GM12891 (cell line): ENCODE results near the gene SNTG2.

ENCODE experiments used
- PAX5 ChIP-seq: IDR thresholded peaks from 2 replicates; pipeline ENCODE4 v1.6.1; 2011; ENCODE audit warnings: low read length, moderate library complexity, mild to moderate bottlenecking; ENCODE audit not compliant: insufficient read depth, severe bottlenecking
- POLR2A ChIP-seq: IDR thresholded peaks from 2 replicates; pipeline ENCODE4 v1.6.1; 2011; ENCODE audit warnings: low read depth, low read length, control low read depth
- POLR2AphosphoS5 ChIP-seq: IDR thresholded peaks from 2 replicates; pipeline ENCODE4 v1.6.1; 2011; ENCODE audit warnings: low read depth, low read length, control low read depth
- POU2F2 ChIP-seq: IDR thresholded peaks from 2 replicates; pipeline ENCODE4 v1.6.1; 2011; ENCODE audit warnings: low read depth, mild to moderate bottlenecking, control low read depth, low read length, moderate library complexity
- SPI1 ChIP-seq: IDR thresholded peaks from 2 replicates; pipeline ENCODE4 v1.6.1; 2011; ENCODE audit warnings: low read depth, low read length, control low read depth
- TAF1 ChIP-seq: IDR thresholded peaks from 2 replicates; pipeline ENCODE4 v1.6.1; 2011; ENCODE audit warnings: low read depth, low read length, control low read depth

DNA sequence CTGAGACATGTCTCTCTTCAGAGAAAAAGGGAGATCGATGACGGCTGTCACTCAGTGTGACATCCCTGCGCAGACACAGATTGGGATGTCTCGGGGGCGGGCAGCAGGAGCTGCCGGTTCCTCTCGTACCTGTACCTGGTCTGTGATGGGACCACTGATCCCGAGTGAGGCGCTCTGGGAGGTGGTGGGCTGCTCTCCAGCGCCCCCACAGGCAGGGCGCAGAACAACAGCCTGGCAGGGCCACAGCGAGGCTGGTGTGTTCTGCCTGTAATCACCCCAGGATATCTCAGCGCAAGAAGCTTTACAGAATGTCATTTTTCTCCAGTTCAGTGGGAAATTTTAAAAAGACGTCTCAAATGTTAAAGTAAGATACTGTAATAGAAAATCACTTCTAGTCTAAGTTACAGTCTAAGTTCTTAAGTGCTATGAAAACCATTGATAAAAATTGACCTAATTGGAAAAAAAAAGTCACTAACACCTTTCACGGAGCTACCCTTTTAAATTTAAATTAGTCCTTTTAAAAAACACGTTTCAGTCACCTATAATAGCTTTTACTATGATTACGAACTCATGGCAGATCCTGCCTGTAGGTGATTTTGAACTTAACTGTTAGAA is 189.8 kb downstream of the SNTG2 start:
- TF ChIP-seq TAF1 (no peak), SPI1 (no peak), POLR2A (no peak), POLR2AphosphoS5 (no peak), POU2F2 (no peak), PAX5 (no peak)
